ENCODE results near the gene NEK6.

Gene NEK6

DNA sequence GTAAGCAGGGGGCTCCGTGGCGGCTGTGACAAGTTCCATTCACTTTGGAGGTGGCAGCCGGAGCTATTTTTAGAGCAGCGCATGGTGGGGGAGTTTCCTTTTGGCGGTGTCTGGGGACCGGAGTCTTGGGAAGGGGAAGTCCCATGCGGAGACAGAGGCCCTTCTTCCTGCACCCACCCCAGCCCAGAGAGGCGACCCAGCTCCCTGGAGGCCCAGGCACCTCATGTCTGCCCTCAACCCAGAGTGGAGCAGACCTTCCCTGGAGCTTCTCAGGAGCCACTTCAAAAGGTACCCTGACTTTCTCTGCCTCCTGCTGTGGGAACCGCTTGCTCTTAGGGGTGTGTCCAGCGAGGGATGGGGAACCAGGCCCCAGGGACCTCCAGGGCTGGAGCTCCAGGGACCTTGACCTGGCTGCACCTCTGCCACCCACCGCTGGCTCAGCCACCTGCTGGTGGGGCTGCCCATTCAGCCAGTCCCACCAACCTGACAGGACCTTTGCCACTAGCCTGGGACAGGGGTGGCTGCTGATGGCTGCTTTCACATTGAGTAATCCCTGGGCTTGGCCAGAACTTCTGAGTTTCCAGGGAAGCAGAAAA is 34.1 kb downstream of the NEK6 start:
- H3K27me3 ChIP-seq (ENCODE audit: low read depth, low read length): no peaks in the 10 kb centered on the region
- peak overlapping the region; percentile 58 for H3K27ac ChIP-seq (ENCODE audit: low read length)
- no peak for TF ChIP-seq EZH2phosphoT487 (IDR thresholded peaks at IDR 0.05; ENCODE audit: low read depth)
- TF ChIP-seq, protein P1, sequence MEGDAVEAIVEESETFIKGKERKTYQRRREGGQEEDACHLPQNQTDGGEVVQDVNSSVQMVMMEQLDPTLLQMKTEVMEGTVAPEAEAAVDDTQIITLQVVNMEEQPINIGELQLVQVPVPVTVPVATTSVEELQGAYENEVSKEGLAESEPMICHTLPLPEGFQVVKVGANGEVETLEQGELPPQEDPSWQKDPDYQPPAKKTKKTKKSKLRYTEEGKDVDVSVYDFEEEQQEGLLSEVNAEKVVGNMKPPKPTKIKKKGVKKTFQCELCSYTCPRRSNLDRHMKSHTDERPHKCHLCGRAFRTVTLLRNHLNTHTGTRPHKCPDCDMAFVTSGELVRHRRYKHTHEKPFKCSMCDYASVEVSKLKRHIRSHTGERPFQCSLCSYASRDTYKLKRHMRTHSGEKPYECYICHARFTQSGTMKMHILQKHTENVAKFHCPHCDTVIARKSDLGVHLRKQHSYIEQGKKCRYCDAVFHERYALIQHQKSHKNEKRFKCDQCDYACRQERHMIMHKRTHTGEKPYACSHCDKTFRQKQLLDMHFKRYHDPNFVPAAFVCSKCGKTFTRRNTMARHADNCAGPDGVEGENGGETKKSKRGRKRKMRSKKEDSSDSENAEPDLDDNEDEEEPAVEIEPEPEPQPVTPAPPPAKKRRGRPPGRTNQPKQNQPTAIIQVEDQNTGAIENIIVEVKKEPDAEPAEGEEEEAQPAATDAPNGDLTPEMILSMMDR (IDR thresholded peaks at IDR 0.05; ENCODE audit: low read depth, low read length): peak; percentile 28; the same call in 1 of the 2 replicates
- H3K9ac ChIP-seq (ENCODE audit: low read length): peak overlapping the region; percentile 28; the same call in 1 of the 2 replicates
- H3K4me3 ChIP-seq (ENCODE audit: low read length): peak overlapping the region; percentile 11
- H3K9me3 ChIP-seq (ENCODE audit: insufficient read depth, low read length): no peaks in the 10 kb centered on the region
- H3K79me2 ChIP-seq (ENCODE audit: low read length): peaks cover 99% of the 10 kb centered on the region
- peaks cover 48% of the 10 kb centered on the region for H3K36me3 ChIP-seq (replicated peaks; ENCODE audit: low read depth, low read length)
- H3K4me1 ChIP-seq (ENCODE audit: low read length): peaks cover 67% of the 10 kb centered on the region
- no peak overlapping the region for H2AFZ ChIP-seq (ENCODE audit: low read depth, low read length)
- peaks cover 98% of the 10 kb centered on the region for H4K20me1 ChIP-seq (ENCODE audit: insufficient read depth, low read length)
- H3K4me2 ChIP-seq (ENCODE audit: low read length): peak overlapping the region; percentile 63

DNA sequence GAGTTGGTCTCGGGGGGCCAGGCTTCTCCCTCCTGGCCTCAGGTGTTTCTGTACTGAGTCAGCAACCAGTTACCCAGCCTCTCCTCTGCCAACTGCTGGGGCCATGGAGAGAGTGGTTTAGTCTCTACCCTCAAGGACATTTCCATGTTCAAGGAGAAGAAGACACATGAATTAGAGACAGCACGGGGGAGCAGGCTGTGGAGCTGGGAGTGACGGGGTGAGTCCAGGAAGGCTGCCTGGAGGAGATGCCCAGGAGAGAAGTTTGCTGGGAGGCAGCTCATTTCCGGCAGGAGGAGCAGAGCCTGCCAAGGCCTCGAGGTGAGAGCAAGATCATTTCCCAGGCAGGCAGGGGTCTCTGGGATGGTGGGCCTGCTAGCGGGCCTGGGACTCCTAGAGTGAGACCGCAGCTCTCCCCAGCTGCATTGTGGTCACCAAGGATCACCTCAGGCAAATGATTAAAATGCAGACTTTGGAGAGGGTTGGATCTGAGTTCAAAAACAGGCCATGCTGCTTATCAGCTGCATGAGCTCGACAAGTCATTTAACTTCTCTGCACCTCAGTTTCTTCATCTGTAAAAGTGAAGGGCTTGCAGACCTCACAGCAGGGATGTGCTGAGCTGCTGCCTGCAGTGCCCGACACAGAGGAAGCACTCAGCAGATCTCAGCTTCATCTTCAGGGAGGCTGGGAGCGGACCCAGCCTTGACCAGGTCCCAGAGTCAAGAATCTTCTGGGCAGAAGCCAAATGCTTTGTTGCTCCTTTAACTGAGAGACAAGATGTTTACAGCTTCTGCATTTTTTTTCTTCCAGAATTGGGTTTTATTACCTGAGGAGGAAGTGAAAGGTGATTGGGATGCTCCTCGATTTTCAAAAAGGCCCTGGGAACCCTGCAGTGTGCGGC is 35.2 kb downstream of the NEK6 start:
- no peaks in the 10 kb centered on the region for H3K27me3 ChIP-seq (ENCODE audit: low read depth, low read length)
- TF ChIP-seq, protein P1 (IDR thresholded peaks at IDR 0.05; ENCODE audit: low read depth, low read length): no peak
- TF ChIP-seq EZH2phosphoT487 (IDR thresholded peaks at IDR 0.05; ENCODE audit: low read depth): no peak
- H2AFZ ChIP-seq (ENCODE audit: low read depth, low read length): no peak overlapping the region
- peaks cover 39% of the 10 kb centered on the region for H3K36me3 ChIP-seq (replicated peaks; ENCODE audit: low read depth, low read length)
- H3K4me2 ChIP-seq (ENCODE audit: low read length): peak overlapping the region; percentile 63; the same call in 1 of the 2 replicates
- no peak overlapping the region for H3K4me3 ChIP-seq (ENCODE audit: low read length)
- H3K9me3 ChIP-seq (ENCODE audit: insufficient read depth, low read length): no peaks in the 10 kb centered on the region
- H3K4me1 ChIP-seq (ENCODE audit: low read length): peaks cover 57% of the 10 kb centered on the region
- peak overlapping the region; percentile 7; the same call in 1 of the 2 replicates for H3K27ac ChIP-seq (ENCODE audit: low read length)
- no peak overlapping the region for H3K9ac ChIP-seq (ENCODE audit: low read length)
- peaks cover 99% of the 10 kb centered on the region for H3K79me2 ChIP-seq (ENCODE audit: low read length)
- peaks cover 98% of the 10 kb centered on the region for H4K20me1 ChIP-seq (ENCODE audit: insufficient read depth, low read length)

DNA sequence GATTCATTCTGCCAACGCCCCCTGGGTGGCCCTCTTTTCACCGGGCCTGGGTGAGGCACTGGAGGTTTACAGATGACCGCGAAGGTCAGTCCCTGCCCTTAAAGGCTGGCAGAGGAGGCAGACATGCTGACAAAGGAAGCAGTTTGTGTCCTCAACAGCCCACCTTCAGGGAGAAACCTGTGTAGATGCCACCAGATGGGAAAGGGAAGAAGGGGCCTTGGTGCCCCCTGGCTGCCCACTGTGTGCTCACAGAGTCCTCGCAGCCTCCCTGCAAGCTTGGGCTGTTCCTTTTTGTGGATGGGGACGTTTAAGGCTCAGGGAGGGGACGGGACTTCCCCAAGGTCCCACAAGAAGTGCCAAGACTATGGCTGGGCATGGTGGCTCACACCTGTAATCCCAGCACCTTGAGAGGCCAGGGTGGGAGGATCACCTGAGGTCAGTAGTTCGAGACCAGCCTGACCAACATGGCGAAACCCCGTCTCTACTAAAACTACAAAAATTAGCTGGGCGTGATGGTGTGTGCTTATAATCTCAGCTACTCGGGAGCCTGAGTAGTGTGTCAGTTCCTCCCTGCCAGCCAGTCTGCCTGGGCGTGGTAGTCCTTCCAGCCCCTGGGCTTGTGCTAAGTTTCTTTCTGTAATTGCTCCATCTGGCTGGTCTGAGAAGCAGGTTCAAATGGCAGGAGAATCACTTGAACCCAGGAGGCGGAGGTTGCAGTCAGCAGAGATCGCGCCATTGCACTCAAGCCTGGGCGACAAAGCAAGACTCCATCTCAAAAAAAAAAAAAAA is 36.2 kb downstream of the NEK6 start:
- Histone ChIP-seq H3K9me3 (ENCODE audit: insufficient read depth, low read length) (no peaks in the 10 kb centered on the region), H4K20me1 (ENCODE audit: insufficient read depth, low read length) (peaks cover 99% of the 10 kb centered on the region), H3K27me3 (ENCODE audit: low read depth, low read length) (no peaks in the 10 kb centered on the region), H3K4me1 (ENCODE audit: low read length) (peaks cover 47% of the 10 kb centered on the region), H2AFZ (ENCODE audit: low read depth, low read length) (no peak overlapping the region), H3K36me3 (replicated peaks; ENCODE audit: low read depth, low read length) (peaks cover 43% of the 10 kb centered on the region), H3K79me2 (ENCODE audit: low read length) (peaks cover 99% of the 10 kb centered on the region), H3K4me3 (ENCODE audit: low read length) (no peak overlapping the region), H3K27ac (ENCODE audit: low read length) (no peak overlapping the region; the same call in 1 of the 2 replicates), H3K9ac (ENCODE audit: low read length) (no peak overlapping the region), H3K4me2 (ENCODE audit: low read length) (no peak overlapping the region)
- no peak for TF ChIP-seq EZH2phosphoT487 (IDR thresholded peaks at IDR 0.05; ENCODE audit: low read depth)
- TF ChIP-seq, protein P1 (IDR thresholded peaks at IDR 0.05; ENCODE audit: low read depth, low read length): 0 out of 2 replicates have a peak, but pooled peaks have one; percentile 13
